ENCODE data around the gene CACNA1C. TPM values are rescaled to one million over a fixed set of nuclear protein-coding genes. Genes with fewer than 3 reads are reported as not detected.
A peak's percentile ranks its signal among the peaks of the same experiment; 100 is the strongest.

The CACNA1C gene
- total RNA-seq, 1 donor from 2014 or later: 201 TPM

DNA sequence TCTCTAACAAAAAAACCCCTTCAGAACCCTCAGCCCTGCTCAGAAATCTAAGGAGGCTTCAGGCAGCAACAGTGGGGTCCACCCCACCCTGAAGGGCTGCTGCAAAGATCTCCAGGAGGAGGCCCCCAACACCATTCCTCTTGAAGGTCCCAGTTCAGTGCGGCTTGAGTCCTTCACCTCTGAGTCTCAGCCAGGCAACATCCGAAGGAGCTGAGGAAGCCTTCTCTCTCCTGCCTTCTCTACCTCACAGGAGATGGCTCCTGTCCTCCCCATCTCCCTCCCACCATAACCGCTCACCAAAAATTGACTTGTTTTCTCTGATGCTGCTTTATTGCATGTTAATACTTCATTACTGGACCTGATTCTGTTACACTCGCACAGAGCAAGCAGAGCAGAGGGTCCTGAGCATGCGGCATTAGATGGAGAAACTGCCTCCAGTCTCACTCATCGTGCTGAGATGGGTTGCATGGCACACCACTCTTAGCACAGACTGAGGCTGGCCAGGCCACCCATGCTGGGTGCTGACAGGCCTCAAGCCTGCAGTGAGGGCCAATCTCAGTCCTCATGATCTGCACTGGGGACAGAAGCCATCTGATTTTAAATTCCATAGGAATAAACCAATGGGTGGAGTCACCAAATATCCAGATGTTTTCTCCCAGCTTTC lies 224.8 kb downstream of the CACNA1C start:
- ATAC-seq (peak; percentile 26), DNase-seq (no peak)
- intact Hi-C loops (cut with micrococcal nuclease): no loop called here

GRCh38 chr12:2281446-2281845 lies 228.7 kb downstream of the CACNA1C start:
- DNase-seq: no peak
- intact Hi-C loops (cut with micrococcal nuclease): loop anchor here (10.0 kb wide), 1 partner anchor 227 kb away; the partner anchor contains the start of gene CACNA1C
- no peak for ATAC-seq

DNA sequence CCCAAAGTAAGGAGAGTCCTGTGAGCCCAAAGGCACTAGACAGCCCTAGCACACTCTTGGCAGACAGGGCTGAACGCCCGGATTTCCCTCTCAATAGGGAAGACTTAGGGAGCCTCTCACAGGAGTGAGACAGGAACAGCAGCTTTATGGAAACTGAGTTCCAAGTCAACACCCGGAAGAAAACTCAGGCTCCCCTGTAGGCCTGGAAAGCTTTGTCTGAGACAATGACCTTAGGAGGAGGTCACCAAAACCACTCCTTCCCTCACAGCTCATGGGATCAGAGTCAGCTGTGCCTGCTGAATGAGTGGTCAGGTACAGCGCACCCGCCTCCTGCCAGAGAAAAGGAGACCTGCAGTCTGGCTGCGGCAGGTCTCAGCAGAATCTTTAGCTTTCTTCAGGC lies 229.5 kb downstream of the CACNA1C start:
- intact Hi-C loops (cut with micrococcal nuclease): loop anchor here (10.0 kb wide), 1 partner anchor 228 kb away; the partner anchor contains the start of gene CACNA1C

DNA sequence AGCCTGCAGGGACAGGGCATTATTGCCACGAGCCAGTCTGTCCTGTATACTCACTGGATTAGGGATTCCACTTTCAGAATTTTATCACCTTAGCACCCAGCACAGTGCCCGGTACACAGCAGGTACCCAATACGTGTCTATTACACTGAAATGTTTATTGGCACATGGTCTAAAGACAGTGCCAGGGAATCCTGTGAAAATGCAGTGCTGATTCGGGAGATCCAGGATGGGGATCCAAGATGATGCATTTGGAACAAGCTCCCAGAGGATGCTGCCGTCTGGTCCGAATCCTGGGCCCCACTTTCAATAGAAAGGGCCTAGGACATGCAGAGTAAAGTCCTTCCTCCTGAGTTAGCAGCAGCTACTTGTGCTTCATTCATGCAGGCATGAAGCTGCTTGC lies 230.7 kb downstream of the CACNA1C start:
- intact Hi-C loops (cut with micrococcal nuclease): loop anchor here (10.0 kb wide), 1 partner anchor 229 kb away; the partner anchor contains the start of gene CACNA1C
- DNase-seq: no peak
- no peak for ATAC-seq

More for the DNA sequence above, 229.5 kb downstream of the CACNA1C start:
- ATAC-seq (peak; percentile 12), DNase-seq (no peak)

DNA sequence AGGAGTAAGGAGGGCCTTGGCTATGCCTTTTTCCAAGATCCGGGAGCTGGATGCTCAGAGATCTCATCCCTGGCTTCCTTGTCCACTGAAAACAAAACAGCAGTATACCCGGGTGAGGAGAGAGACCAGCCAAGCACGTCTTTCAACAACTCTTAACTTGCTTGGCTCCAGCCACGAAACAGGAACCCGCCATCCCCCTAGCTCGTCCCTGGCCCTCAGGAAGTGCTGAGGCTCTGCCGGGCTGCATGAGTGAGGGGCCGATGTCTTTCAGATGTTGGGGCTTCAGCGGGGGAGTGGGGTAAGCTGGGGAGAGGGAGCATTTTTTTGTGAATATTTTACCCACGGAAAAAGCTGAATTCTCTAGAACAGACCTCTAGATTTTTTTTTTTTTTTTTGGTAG lies 231.1 kb downstream of the CACNA1C start:
- ATAC-seq (peak; percentile 33), DNase-seq (no peak)
- intact Hi-C loops (cut with micrococcal nuclease): loop anchor here (10.0 kb wide), 1 partner anchor 229 kb away; the partner anchor contains the start of gene CACNA1C

DNA sequence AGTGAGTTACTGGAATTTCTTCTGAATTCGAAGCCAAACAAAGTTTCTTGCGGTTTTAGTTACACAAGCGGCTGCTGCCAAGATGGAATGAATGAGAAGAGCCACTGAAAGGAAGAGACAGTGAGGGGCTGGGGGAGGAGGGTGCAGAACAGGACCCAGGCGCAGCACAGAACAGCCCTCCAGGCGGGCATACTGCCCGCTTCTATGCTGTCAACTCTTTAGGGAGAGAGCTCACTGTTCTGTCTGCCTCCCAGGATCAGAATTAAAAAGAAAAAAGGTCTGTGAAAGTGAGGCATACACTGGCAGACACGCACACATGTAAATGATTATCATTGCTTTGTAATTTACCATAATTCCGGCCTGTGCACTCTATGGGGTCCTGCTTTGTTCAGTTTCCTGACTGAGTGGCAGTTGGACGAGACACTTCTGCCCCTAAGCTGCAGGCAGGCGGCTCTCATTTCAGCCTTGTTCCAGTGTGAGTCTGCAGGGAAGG lies 231.6 kb downstream of the CACNA1C start:
- intact Hi-C loops (cut with micrococcal nuclease): loop anchor here (10.0 kb wide), 1 partner anchor 230 kb away; the partner anchor contains the start of gene CACNA1C
- ATAC-seq (peak; percentile 15), DNase-seq (no peak)

- DNase-seq (peak; percentile 90), ATAC-seq (peak; percentile 79)
- intact Hi-C loops (cut with micrococcal nuclease): loop anchor here (10.0 kb wide), 1 partner anchor 230 kb away; the partner anchor contains the start of gene CACNA1C
Observed at GRCh38 chr12:2284857-2285256, 232.1 kb downstream of the CACNA1C start.

DNA sequence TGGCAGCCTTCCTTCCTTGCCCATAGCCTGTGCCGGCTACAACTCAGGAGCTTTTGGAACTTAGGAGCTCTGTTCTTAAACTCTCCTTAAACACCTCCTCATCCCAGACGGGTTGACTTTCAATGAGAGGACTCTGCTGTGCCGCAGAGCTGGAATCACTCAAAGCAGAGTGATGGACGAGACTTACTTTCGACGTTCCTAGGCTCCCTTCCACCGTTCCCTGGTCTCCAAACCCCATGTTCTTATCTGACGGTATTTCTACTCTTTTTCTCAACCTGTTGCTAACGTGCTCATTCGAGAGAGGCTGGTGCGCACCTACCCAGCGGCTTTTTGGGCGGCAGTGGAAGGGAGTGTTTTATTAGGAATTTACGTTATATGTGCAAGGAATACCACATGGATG lies 232.7 kb downstream of the CACNA1C start:
- ATAC-seq (no peak), DNase-seq (no peak)
- intact Hi-C loops (cut with micrococcal nuclease): loop anchor here (10.0 kb wide), 1 partner anchor 231 kb away; the partner anchor contains the start of gene CACNA1C

DNA sequence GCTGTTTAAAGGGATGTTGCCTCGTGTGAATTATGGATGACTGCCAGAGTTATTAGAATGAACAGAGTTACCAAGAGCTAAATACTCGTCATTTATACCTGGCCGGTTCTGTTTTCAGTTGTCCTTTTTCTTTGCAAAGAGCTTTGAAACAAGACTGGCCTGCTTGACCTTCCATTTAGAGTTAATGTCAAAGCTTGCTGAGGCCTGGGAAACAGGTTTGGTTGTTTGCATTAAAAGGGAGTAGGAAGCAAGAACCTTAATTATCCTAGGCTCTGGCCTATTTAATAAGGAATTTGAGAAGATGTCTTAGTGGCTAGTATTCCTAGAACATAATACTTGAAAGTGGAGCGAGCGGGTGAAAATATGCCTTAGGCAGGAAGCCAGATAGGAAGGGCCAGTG lies 233.3 kb downstream of the CACNA1C start:
- DNase-seq (no peak), ATAC-seq (no peak)
- intact Hi-C loops (cut with micrococcal nuclease): loop anchor here (10.0 kb wide), 1 partner anchor 231 kb away; the partner anchor contains the start of gene CACNA1C

- ATAC-seq (peak; percentile 5), DNase-seq (no peak)
- intact Hi-C loops (cut with micrococcal nuclease): loop anchor here (10.0 kb wide), 1 partner anchor 232 kb away; the partner anchor contains the start of gene CACNA1C
Observed at GRCh38 chr12:2286461-2287131, 233.8 kb downstream of the CACNA1C start.

GRCh38 chr12:2287151-2287550 lies 234.4 kb downstream of the CACNA1C start:
- DNase-seq (no peak), ATAC-seq (no peak)
- intact Hi-C loops (cut with micrococcal nuclease): loop anchor here (10.0 kb wide), 1 partner anchor 232 kb away; the partner anchor contains the start of gene CACNA1C

DNA sequence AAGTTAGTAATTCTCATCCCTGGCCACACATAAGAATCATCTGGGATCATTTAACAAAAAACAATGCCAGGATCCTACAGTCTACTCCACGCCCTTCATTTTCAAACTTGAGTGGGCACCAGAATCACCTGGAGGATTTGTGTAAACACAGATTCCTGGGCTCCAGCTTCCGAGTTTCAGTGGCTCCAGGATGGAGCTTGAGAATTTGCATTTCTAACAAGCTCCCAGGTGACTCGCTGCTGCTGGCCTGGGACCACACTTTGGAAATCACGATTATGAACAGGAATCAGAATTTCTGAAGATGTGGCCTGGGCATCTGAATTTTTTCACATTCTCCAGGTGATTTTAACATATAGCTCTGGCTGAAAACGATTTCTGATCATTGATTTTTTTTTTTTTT lies 234.8 kb downstream of the CACNA1C start:
- DNase-seq (no peak), ATAC-seq (no peak)
- intact Hi-C loops (cut with micrococcal nuclease): loop anchor here (10.0 kb wide), 1 partner anchor 233 kb away; the partner anchor contains the start of gene CACNA1C

DNA sequence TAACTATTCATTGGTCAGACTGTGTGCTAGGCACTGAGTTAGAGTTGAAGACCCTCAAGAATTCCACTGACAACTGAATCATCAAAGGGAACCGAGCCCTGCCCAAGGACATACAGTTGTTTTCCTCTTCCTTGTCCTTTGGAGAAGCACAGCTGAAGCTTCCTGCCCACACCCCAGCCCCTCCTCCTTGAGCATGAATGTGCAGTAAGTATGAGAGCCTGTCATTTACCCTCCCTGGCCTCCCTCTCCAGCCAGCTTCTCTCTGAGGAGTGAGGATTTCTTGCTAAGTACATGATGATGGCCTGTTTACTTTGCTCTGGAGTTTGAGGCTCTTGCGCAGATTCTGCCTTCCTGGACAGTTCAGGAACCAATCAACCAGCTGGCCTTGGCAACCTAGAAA lies 235.2 kb downstream of the CACNA1C start:
- ATAC-seq (no peak), DNase-seq (no peak)
- intact Hi-C loops (cut with micrococcal nuclease): loop anchor here (10.0 kb wide), 1 partner anchor 233 kb away; the partner anchor contains the start of gene CACNA1C

GRCh38 chr12:2288471-2288870 lies 235.7 kb downstream of the CACNA1C start:
- DNase-seq: no peak
- intact Hi-C loops (cut with micrococcal nuclease): loop anchor here (10.0 kb wide), 1 partner anchor 234 kb away; the partner anchor contains the start of gene CACNA1C

GRCh38 chr12:2288875-2289274 lies 236.1 kb downstream of the CACNA1C start:
- ATAC-seq (no peak), DNase-seq (no peak)
- intact Hi-C loops (cut with micrococcal nuclease): loop anchor here (10.0 kb wide), 1 partner anchor 234 kb away; the partner anchor contains the start of gene CACNA1C

More at GRCh38 chr12:2288471-2288870, 235.7 kb downstream of the CACNA1C start:
- ATAC-seq: no peak

- DNase-seq (no peak), ATAC-seq (peak; percentile 26)
- intact Hi-C loops (cut with micrococcal nuclease): loop anchor here (10.0 kb wide), 1 partner anchor 235 kb away; the partner anchor contains the start of gene CACNA1C
Observed at GRCh38 chr12:2289525-2289924, 236.7 kb downstream of the CACNA1C start.

GRCh38 chr12:2290091-2290490 lies 237.3 kb downstream of the CACNA1C start:
- ATAC-seq: no peak
- intact Hi-C loops (cut with micrococcal nuclease): no loop called here
- DNase-seq: no peak

GRCh38 chr12:2290516-2291065 lies 237.8 kb downstream of the CACNA1C start:
- intact Hi-C loops (cut with micrococcal nuclease): no loop called here
- DNase-seq (no peak), ATAC-seq (no peak)

GRCh38 chr12:2291182-2291832 lies 238.5 kb downstream of the CACNA1C start:
- DNase-seq: no peak
- intact Hi-C loops (cut with micrococcal nuclease): no loop called here
- no peak for ATAC-seq

Data from left ventricle myocardium superior (tissue), 1 donor.